ENCODE data around the gene TXNIP.

The TXNIP gene

DNA sequence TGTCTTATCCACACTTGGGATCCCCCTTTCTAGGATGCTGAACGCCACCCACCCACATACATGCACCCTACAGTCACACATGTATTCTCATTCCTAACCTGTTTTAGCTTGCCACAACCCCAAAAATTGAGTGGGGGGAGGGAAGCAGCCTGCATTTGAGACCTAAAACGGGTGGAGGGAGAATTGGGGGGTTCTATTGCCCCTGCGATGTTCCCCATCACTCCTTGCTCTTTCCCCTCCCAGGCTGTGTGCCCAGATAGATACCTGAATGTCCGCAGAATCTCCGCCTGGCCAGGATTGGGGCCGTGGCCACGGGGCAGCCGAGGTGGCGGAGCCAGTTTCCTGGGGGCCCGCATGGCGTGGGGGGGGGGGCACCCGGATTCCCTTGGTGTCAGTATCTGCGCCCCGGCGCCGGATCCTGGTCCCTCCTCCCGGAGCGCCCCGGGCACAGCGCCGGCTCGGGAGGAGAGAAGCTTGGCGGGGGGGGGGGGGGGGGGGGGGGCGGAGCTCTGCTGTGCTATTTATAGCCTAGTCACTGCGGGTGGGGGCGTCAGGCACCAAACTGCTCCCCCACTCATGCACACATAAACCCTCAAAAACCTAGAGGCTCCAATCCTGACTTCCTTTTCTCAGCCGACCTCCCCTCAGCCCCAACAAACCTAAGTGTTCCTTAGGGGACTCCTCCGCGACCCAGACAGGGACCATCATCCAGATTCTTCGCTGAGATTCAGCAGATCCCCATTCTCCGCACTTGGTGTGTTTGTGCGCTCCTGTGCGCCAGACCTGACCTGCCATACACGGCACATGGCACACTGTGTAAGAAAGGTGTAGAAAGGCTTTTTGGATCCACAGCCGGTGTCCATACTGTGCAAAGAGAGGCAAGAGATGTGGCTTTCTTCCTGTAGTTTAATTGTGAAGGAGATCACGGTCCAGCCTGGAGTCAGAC is 33.9 kb downstream of the TXNIP start:
- DNase-seq, result peak in 3 of 5 experiments; percentile 25 to 40 (median 27)

DNA sequence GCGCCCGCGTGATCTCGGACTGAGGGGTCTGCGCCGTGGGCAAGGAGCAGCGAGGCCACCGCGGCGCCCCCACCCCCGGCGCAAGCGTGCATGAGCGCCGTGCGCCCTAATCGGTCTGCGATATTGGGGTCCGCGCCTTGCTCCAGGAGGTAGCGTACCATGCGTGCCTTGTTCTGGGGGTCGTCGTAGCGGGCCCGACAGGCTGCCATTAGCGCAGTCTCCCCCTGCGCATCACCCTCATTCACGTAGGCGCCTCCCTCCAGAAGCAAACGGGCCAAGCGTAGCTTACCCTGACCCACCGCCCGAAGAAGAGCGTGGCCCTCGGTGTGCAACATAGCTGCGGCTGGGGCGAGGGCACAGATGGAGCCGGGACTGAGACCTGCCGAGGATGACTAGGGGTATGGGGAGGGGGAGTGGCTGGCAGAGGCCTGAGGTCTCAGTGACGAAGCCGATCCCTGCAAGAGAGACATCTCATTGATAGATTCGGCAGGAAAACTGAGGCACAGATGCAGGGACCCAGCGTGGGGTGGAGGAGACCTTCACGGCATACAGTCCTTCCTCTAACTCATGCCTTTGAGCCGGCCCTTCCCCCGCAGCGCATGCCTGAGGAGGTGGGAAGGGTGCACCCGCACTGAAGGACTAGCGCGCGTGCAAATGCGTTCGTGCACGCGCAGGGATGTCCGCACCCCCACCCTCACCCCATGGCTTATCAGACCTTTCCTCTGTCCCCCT is 34.8 kb downstream of the TXNIP start:
- DNase-seq, result peak in 3 of 5 experiments; percentile 13 to 66 (median 38)

DNA sequence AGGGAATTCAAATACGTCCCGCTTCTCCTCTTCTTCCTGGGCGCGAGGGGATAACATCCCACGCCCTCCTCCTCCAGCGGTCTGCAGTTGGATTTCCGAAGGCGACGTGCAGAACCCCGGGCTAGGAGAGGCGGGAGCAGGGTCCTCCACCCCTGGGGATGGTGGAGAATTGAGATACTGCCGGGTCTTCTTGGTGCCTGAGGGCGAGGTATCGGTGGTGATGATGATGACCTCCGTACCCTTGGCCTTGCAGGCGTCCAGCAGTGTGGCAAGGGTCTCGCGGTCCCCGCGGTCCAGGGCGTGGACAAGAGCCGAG is 35.3 kb downstream of the TXNIP start:
- DNase-seq, result no peak

- DNase-seq, result peak; percentile 21 to 52 (median 39)
Observed at GRCh38 chr1:145960468-145961108, 35.8 kb downstream of the TXNIP start.

DNA sequence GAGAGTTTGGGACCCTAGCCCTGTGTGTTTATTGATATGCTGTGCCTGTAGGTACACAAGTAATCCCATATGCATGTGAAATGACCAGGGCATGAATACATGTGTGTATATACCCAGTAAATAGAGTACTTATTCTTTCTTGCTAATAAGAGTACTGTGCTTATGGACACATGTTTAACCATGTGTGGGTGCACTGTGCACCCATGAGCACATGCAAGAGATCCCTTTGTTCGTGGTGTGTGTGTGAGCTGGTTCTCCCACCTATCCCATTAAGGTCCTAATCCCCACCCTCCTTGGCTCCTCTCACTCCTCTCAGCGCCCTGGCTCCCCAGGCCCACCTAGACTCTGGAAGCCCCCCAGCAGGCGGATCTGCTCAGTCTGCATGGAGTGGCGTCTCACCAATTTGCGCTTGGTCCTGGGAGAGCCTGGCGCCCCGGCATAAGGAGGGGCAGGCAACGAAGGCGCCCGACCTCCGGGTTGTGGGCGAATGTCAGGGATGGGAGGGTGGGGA is 36.4 kb downstream of the TXNIP start:
- no peak for DNase-seq

DNA sequence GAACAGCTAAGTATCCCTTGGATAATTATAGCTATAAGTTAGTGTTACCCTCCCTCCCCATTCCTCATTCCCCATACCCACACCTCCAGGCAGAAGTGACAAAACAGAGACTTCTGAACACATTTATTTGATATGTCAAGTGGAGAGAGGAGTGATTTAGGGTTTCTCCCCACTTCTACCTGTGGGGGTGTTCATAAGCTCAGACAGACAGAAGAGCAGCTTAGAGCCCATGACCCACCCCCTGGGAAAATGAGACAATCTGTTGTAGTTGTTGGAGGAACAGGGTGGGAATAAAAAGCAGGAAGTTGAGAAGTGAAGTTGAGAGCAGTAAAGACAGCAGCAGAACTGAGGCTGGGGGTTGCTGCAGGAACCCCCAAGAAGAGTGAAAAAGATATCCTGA is 37.0 kb downstream of the TXNIP start:
- DNase-seq, result no peak

DNA sequence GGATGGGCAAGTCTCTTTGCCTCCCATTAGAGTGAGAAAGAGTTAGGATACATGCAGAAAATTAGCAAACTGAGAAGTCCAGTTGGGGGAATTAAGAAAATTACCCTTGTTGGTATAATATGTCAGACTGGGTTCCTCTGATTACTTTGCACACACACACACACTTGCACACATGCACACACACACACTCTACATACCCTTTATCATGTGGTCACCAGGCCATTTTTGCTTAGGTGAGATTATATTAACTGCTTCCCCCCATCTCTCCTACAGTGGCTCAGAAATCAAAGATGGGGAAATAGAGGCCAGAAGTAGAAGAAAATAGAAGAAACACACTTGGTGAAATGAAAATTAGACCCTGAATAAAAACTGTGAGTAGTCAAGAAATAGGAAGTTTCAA is 37.6 kb downstream of the TXNIP start:
- no peak for DNase-seq

DNA sequence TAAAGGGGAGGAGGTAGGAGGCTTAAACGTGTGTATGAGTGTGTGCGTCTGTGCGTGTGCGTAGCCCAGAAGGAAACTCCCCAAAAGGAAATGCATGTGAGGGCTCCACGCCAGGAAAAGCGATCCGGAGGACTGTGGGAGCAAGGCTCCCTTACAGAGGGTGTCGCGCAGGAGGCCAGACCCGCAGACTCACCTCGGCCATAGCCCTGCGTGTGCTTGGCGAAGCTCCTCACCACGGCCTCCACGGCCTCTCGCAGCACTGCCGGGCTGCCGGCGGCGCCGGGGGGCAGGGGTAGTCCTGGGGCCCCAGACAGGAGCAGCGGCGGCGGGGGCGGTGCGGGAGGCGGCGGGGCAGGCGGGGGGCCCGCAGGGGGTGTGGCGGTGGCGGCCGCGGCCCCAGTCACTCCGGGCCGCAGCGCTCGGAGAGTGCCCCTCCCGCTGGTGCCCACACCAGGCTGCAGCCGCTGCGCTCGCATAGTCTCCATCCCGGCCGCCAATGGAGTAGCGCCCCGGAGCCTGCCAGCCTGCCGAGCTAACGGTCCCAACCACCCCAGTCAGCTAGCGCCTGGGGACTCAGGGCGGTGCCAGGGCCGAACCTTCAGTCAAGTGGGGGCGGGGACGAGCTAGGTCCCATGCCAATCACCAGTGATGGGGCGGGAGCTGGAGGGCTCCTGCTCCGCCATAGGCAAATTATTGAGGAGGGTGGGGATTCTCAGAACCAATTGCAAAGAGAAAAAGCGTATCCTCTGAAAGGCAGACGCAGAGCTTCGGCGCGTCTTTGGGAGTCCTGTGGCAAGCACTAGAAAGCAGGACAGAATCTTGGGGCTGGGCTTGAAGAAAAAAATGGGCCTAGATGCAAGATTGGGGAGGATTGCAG is 38.7 kb downstream of the TXNIP start, which contains the start of gene LIX1L:
LIX1L (minus strand) TSS at position 575 of the 877 bp plus-strand sequence; CDS start at position 485, 90 bp downstream.
- peak; percentile 84 to 98 (median 93) for DNase-seq

DNA sequence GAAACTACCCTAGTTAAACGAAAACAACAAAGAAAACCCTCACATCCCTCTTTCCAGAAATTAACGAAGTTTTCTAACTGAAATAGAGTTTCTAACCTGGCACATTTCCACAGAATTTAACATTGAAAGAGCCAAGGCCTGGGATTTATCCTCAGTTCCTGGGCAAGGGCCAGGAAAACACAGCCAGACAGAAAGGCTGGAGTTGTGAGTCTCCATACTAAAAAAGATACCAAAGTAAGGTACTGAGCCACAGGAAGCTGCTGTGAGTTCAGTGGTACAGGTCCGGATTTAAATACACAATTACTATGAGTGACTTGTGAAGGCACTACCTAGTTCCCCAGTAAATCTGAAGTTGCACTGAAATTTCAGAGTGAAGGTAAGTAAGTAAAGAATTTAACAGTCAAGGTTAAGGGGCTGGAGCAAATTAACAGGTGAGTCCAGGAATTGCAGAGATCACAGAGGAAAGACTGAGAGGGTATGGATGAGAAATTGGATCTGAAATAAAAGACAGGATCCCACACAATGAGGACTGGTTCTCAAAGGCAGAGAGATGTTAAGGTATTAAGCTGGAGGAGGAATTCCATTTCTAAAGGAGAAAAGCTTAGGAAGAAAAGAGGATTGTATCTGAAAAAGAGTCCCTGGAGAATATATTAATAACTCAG is 39.5 kb downstream of the TXNIP start:
- peak in 2 of 5 experiments; percentile 18 to 50 for DNase-seq

DNA sequence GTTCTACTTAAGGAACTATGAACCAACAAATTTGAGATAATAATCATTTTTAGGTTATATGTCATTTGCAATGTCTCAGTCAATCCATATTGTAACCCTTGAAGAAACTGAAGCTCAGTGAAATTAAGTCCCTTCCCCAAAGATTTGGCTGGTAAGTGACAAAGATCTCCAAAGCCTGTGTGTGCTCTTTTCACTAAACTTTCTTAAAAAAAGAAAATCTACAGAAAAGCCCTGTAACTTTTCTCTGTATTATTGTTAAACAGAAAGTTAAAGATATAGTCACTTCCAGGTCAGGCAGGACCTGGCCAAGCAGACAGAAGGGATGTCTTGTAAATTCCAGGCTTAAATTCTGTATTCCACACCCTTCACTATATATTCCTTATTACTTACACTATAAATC is 40.0 kb downstream of the TXNIP start:
- no peak for DNase-seq

GRCh38 chr1:145955436-145955835 is 40.9 kb downstream of the TXNIP start:
- no peak for DNase-seq

GRCh38 chr1:145953861-145954260 is 42.5 kb downstream of the TXNIP start:
- no peak for DNase-seq

DNA sequence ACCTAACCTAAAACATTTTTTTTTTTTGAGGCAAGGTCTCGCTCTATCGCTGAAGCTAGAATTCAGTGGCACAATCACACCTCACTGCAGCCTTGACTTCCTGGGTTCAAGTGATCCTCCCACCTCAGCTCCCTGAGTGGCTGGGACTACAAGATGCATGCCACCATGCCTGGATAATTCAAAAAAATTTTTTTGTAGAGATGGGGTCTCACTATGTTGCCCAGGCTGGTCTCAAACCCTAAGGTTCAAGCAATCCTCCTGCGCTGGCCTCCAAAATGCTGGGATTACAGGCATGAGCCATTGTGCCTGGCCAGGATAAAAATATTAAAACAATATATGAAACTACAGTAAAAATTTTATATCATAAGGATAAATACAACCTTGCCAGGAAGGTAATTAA is 43.5 kb downstream of the TXNIP start:
- DNase-seq, result no peak

DNA sequence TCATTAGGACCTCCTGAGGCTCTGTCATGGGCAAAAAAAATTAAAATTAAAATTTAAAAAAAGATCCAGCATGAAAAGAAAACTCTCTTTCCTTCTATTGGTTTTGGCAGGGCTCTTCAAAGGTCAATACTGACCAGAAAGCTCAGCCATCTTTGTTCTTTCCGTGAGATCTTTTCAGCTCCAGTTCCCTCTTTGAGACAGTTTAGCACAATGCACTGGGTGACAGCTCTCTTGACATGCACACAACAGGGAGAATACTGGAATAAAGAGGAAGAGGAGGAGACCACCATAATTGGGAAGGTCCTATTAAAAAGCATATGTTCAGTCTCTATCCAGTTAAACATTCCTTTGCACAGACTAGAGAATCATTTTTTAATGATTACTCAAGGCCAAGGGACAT is 44.9 kb downstream of the TXNIP start:
- DNase-seq, result no peak

DNA sequence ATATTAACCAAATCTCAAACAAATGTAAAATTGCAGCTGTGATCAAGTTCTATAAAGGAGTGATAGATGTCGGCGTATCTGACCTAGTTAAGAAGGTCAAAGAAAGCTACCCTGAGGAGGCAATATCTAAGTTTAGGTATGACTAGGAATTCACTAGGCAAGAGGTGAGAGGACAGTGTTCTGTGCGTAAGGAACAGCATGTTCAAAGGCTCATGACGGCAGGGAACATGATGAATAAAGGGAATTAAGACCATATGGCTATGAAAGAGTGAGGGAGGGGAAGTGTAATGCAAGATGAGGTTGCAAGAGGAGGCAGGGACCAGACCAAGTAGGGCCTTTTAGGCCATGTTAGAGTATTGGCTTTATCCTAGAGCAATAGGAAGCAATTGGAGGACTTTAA is 47.2 kb downstream of the TXNIP start:
- no peak for DNase-seq

- DNase-seq, result no peak
Observed at GRCh38 chr1:145947551-145947950, 48.8 kb downstream of the TXNIP start.

GRCh38 chr1:145946477-145946986 is 49.8 kb downstream of the TXNIP start:
- no peak for DNase-seq

DNA sequence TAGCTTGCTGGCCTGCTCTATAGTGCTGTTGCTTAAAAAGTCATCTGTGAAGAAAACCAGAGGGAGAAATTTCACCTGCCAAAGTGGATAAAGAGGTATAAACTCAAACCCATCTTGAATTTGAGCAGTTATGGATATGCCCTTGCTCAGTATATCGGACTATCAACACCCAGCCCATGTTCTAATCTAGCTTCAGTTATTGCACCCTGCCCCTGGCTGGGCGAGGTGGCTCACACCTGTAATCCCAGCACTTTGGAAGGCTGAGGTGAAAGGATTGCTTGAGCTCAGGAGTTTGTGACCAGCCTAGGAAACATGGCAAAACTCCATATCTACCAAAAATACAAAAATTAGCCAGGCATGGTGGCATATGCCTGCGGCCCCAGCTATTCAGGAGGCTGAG is 51.8 kb downstream of the TXNIP start:
- no peak for DNase-seq

- DNase-seq, result no peak
Observed at GRCh38 chr1:145942871-145943270, 53.5 kb downstream of the TXNIP start.

All from T-helper 2 cell (primary cell).